GM12873 (cell line): ENCODE data around the gene RPS25.

ENCODE experiments used
- CTCF ChIP-seq: IDR thresholded peaks from 2 replicates; pipeline ENCODE4 v1.5.1; 2012; ENCODE audit warnings: low read depth, mild to moderate bottlenecking, moderate library complexity, low read length, control low read depth; ENCODE audit not compliant: insufficient read depth; ENCODE audit errors: missing control alignments

RPS25 gene

GRCh38 chr11:119025978-119026766, 8.0 kb upstream of the RPS25 start:
- no peak for TF ChIP-seq CTCF

- no peak for TF ChIP-seq CTCF
These were observed 7.4 kb upstream of the RPS25 start for GRCh38 chr11:119025541-119025940.

- no peak for TF ChIP-seq CTCF
These were observed 6.9 kb upstream of the RPS25 start for GRCh38 chr11:119025099-119025473.

GRCh38 chr11:119024430-119025098, 6.4 kb upstream of the RPS25 start:
- TF ChIP-seq CTCF, result no peak

GRCh38 chr11:119023741-119024140, 5.6 kb upstream of the RPS25 start:
- TF ChIP-seq CTCF, result no peak

GRCh38 chr11:119021631-119022030, 3.5 kb upstream of the RPS25 start:
- no peak for TF ChIP-seq CTCF

GRCh38 chr11:119019996-119020395, 1.9 kb upstream of the RPS25 start:
- no peak for TF ChIP-seq CTCF
